ENCODE results near the gene PCDH8.

The PCDH8 gene

GRCh38 chr13:52815330-52815729 is 33.1 kb downstream of the PCDH8 start:
- no peak overlapping the region for H3K4me3 Mint-ChIP-seq
- no peak overlapping the region for H3K27ac Mint-ChIP-seq
- no peak for TF ChIP-seq CTCF (IDR thresholded peaks at IDR 0.05; ENCODE audit: unreplicated experiment in 3 of 3)
- H3K9me3 Mint-ChIP-seq: peaks cover 3% of the 10 kb centered on the region
- H3K27me3 Mint-ChIP-seq (ENCODE audit: low read depth): peaks cover 12% of the 10 kb centered on the region
- no peaks in the 10 kb centered on the region for H3K36me3 Mint-ChIP-seq (ENCODE audit: low read depth)
- H3K4me1 Mint-ChIP-seq: no peaks in the 10 kb centered on the region

- Mint-ChIP-seq H3K4me3 (no peak overlapping the region), H3K27me3 (ENCODE audit: low read depth) (peaks cover 6% of the 10 kb centered on the region), H3K36me3 (ENCODE audit: low read depth) (no peaks in the 10 kb centered on the region), H3K27ac (no peak overlapping the region), H3K9me3 (no peaks in the 10 kb centered on the region), H3K4me1 (peaks cover 7% of the 10 kb centered on the region)
- TF ChIP-seq CTCF (IDR thresholded peaks at IDR 0.05; ENCODE audit: unreplicated experiment in 3 of 3): no peak
Measured at GRCh38 chr13:52812941-52813340, 35.5 kb downstream of the PCDH8 start.

- no peaks in the 10 kb centered on the region for H3K9me3 Mint-ChIP-seq
- H3K27ac Mint-ChIP-seq: no peak overlapping the region
- H3K4me3 Mint-ChIP-seq: no peak overlapping the region
- H3K27me3 Mint-ChIP-seq (ENCODE audit: low read depth): peaks cover 6% of the 10 kb centered on the region
- no peak for TF ChIP-seq CTCF (IDR thresholded peaks at IDR 0.05; ENCODE audit: unreplicated experiment in 3 of 3)
- H3K4me1 Mint-ChIP-seq: peaks cover 7% of the 10 kb centered on the region
- no peaks in the 10 kb centered on the region for H3K36me3 Mint-ChIP-seq (ENCODE audit: low read depth)
Measured at GRCh38 chr13:52811841-52812240, 36.6 kb downstream of the PCDH8 start.

GRCh38 chr13:52810526-52810925 is 37.9 kb downstream of the PCDH8 start:
- no peaks in the 10 kb centered on the region for H3K36me3 Mint-ChIP-seq (ENCODE audit: low read depth)
- H3K9me3 Mint-ChIP-seq: no peaks in the 10 kb centered on the region
- TF ChIP-seq CTCF (IDR thresholded peaks at IDR 0.05; ENCODE audit: unreplicated experiment in 3 of 3): no peak
- H3K27me3 Mint-ChIP-seq (ENCODE audit: low read depth): peaks cover 7% of the 10 kb centered on the region
- no peak overlapping the region for H3K27ac Mint-ChIP-seq
- H3K4me3 Mint-ChIP-seq: no peak overlapping the region
- H3K4me1 Mint-ChIP-seq: peaks cover 12% of the 10 kb centered on the region

GRCh38 chr13:52810011-52810410 is 38.4 kb downstream of the PCDH8 start:
- TF ChIP-seq CTCF (IDR thresholded peaks at IDR 0.05; ENCODE audit: unreplicated experiment in 3 of 3): no peak
- Mint-ChIP-seq H3K27ac (no peak overlapping the region), H3K36me3 (ENCODE audit: low read depth) (no peaks in the 10 kb centered on the region), H3K9me3 (no peaks in the 10 kb centered on the region), H3K27me3 (ENCODE audit: low read depth) (peaks cover 12% of the 10 kb centered on the region), H3K4me1 (peaks cover 12% of the 10 kb centered on the region), H3K4me3 (no peak overlapping the region)

GRCh38 chr13:52809310-52809769 is 39.1 kb downstream of the PCDH8 start:
- H3K27ac Mint-ChIP-seq: peak overlapping the region in 1 of 3 experiments; percentile 21
- peaks cover 13% of the 10 kb centered on the region for H3K27me3 Mint-ChIP-seq (ENCODE audit: low read depth)
- no peaks in the 10 kb centered on the region for H3K36me3 Mint-ChIP-seq (ENCODE audit: low read depth)
- H3K9me3 Mint-ChIP-seq: no peaks in the 10 kb centered on the region
- no peak overlapping the region for H3K4me3 Mint-ChIP-seq
- peak; percentile 35 to 65 (median 57) for TF ChIP-seq CTCF (IDR thresholded peaks at IDR 0.05; ENCODE audit: unreplicated experiment in 3 of 3)
- H3K4me1 Mint-ChIP-seq: peaks cover 18% of the 10 kb centered on the region

Measured in nephron (organoid).